NCI-H187 (cell line): Measurements from ENCODE around the gene SLC25A51.
A peak's percentile ranks its signal among the peaks of the same experiment; 100 is the strongest.

Experiments
- DNase-seq, 2 experiments: peaks; one replicate each; lab custom pipeline; 2025; lab: John Stamatoyannopoulos, UW

Gene SLC25A51

GRCh38 chr9:37903647-37904444 lies at the start of gene SLC25A51:
SLC25A51 (minus strand) TSS chr9:37904127; CDS start chr9:37888550, 15,577 bp downstream.
- peak; percentile 74 to 85 for DNase-seq

- no peak for DNase-seq
Observed at GRCh38 chr9:37953206-37953774, 49.4 kb upstream of the SLC25A51 start.

- DNase-seq: no peak
Observed at GRCh38 chr9:37952731-37953130, 48.8 kb upstream of the SLC25A51 start.

- DNase-seq: no peak
Observed at GRCh38 chr9:37951671-37952449, 47.9 kb upstream of the SLC25A51 start.

- no peak for DNase-seq
Observed at GRCh38 chr9:37950561-37950960, 46.6 kb upstream of the SLC25A51 start.

- DNase-seq: no peak
Observed at GRCh38 chr9:37949576-37949975, 45.6 kb upstream of the SLC25A51 start.

- DNase-seq: no peak
Observed at GRCh38 chr9:37948417-37948980, 44.6 kb upstream of the SLC25A51 start.

- no peak for DNase-seq
Observed at GRCh38 chr9:37947977-37948376, 44.0 kb upstream of the SLC25A51 start.

- no peak for DNase-seq
Observed at GRCh38 chr9:37947471-37947870, 43.5 kb upstream of the SLC25A51 start.

- DNase-seq: no peak
Observed at GRCh38 chr9:37946971-37947370, 43.0 kb upstream of the SLC25A51 start.

GRCh38 chr9:37946041-37946440 lies 42.1 kb upstream of the SLC25A51 start:
- DNase-seq: no peak

GRCh38 chr9:37944671-37945481 lies 40.9 kb upstream of the SLC25A51 start:
- no peak for DNase-seq

- no peak for DNase-seq
Observed at GRCh38 chr9:37944266-37944650, 40.3 kb upstream of the SLC25A51 start.

- no peak for DNase-seq
Observed at GRCh38 chr9:37943345-37944265, 39.7 kb upstream of the SLC25A51 start.

- no peak for DNase-seq
Observed at GRCh38 chr9:37942621-37943344, 38.9 kb upstream of the SLC25A51 start.

- DNase-seq: no peak
Observed at GRCh38 chr9:37941253-37941652, 37.3 kb upstream of the SLC25A51 start.

- no peak for DNase-seq
Observed at GRCh38 chr9:37939575-37940095, 35.7 kb upstream of the SLC25A51 start.

- DNase-seq: no peak
Observed at GRCh38 chr9:37938121-37938891, 34.4 kb upstream of the SLC25A51 start.

GRCh38 chr9:37937366-37937765 lies 33.4 kb upstream of the SLC25A51 start:
- no peak for DNase-seq
